Epithelial cell of proximal tubule (primary cell): Measurements from ENCODE around the gene SELL. TPM values are rescaled to one million over a fixed set of nuclear protein-coding genes. Genes with fewer than 3 reads are reported as not detected.
A peak's percentile ranks its signal among the peaks of the same experiment; 100 is the strongest.
"Not testable (repeated sequence)": the region's sequence is repeated elsewhere in the genome, so short reads cannot be mapped to it uniquely, and the experiment has no call there.

Experiments used
- DNase-seq: peaks from one replicate; pipeline ENCODE4 v3.0.0-alpha.2; 2011; ENCODE audit warnings: low read depth
- H3K4me3 ChIP-seq: 2 replicates; pipeline ENCODE4 v1.5.1; 2011; ENCODE audit warnings: low read depth, mild to moderate bottlenecking, low read length
- CTCF ChIP-seq: conservative IDR thresholded peaks from 2 replicates; pipeline ENCODE4 v1.5.1; 2012; ENCODE audit warnings: low read depth, mild to moderate bottlenecking, low read length
- total RNA-seq: library from RNA; depleted of rRNA; stranded (reverse); fragments of >200 nt; gene quantifications from 2 replicates; pipeline ENCODE4 v1.2.3, GENCODE V29; 2015

SELL gene
- total RNA-seq, 1 donor from 2014 or later: not detected

GRCh38 chr1:169696273-169697100 lies 14.9 kb downstream of the SELL start:
- H3K4me3 ChIP-seq: no peak overlapping the region
- TF ChIP-seq CTCF: no peak
- DNase-seq: no peak

- peak; percentile 39 for TF ChIP-seq CTCF
- DNase-seq: no peak
- no peak overlapping the region for H3K4me3 ChIP-seq
Observed at GRCh38 chr1:169694304-169695075, 16.9 kb downstream of the SELL start.

- no peak for DNase-seq
- TF ChIP-seq CTCF: no peak
- H3K4me3 ChIP-seq: no peak overlapping the region
Observed at GRCh38 chr1:169692756-169693460, 18.5 kb downstream of the SELL start.

- DNase-seq: no peak
- no peak for TF ChIP-seq CTCF
Observed at GRCh38 chr1:169690489-169690888, 20.9 kb downstream of the SELL start.

GRCh38 chr1:169689395-169689794 lies 22.0 kb downstream of the SELL start:
- no peak for TF ChIP-seq CTCF
- DNase-seq: no peak
- H3K4me3 ChIP-seq: no peak overlapping the region

More at GRCh38 chr1:169690489-169690888, 20.9 kb downstream of the SELL start:
- H3K4me3 ChIP-seq: no peak overlapping the region

GRCh38 chr1:169688377-169688776 lies 23.0 kb downstream of the SELL start:
- not testable (repeated sequence) for H3K4me3 ChIP-seq, DNase-seq

- no peak for DNase-seq
- TF ChIP-seq CTCF: no peak
- H3K4me3 ChIP-seq: no peak overlapping the region
Observed at GRCh38 chr1:169683661-169684060, 27.8 kb downstream of the SELL start.

GRCh38 chr1:169683168-169683567 lies 28.3 kb downstream of the SELL start:
- not testable (repeated sequence) for H3K4me3 ChIP-seq, DNase-seq
